CD1c-positive myeloid dendritic cell (primary cell): ENCODE measurements around the gene ATF2.
"Not testable (repeated sequence)": the region's sequence is repeated elsewhere in the genome, so short reads cannot be mapped to it uniquely, and the experiment has no call there.

Source experiments
- DNase-seq: peaks from one replicate; pipeline ENCODE4 v3.0.0-alpha.2; 2016; ENCODE audit errors: extremely low spot score

ATF2 gene

GRCh38 chr2:175097297-175097696, 70.7 kb downstream of the ATF2 start:
- DNase-seq: no peak

GRCh38 chr2:175084117-175084516, 83.9 kb downstream of the ATF2 start:
- DNase-seq: not testable (repeated sequence)

- no peak for DNase-seq
Observed at GRCh38 chr2:175080479-175080878, 87.5 kb downstream of the ATF2 start.

GRCh38 chr2:175076272-175076671, 91.7 kb downstream of the ATF2 start:
- no peak for DNase-seq

- DNase-seq: no peak
Observed at GRCh38 chr2:175074478-175074877, 93.5 kb downstream of the ATF2 start.

- DNase-seq: no peak
Observed at GRCh38 chr2:175068534-175068933, 99.5 kb downstream of the ATF2 start.

GRCh38 chr2:175066411-175066810, 101.6 kb downstream of the ATF2 start:
- no peak for DNase-seq

GRCh38 chr2:175064797-175065196, 103.2 kb downstream of the ATF2 start:
- DNase-seq: no peak

- no peak for DNase-seq
Observed at GRCh38 chr2:175063741-175064140, 104.3 kb downstream of the ATF2 start.

- no peak for DNase-seq
Observed at GRCh38 chr2:175062787-175063585, 105.0 kb downstream of the ATF2 start.

GRCh38 chr2:175057078-175057685, 110.8 kb downstream of the ATF2 start:
- DNase-seq: no peak

- DNase-seq: no peak
Observed at GRCh38 chr2:175055993-175056392, 112.0 kb downstream of the ATF2 start.

- no peak for DNase-seq
Observed at GRCh38 chr2:175054340-175054739, 113.7 kb downstream of the ATF2 start.

GRCh38 chr2:175049661-175050060, 118.3 kb downstream of the ATF2 start:
- DNase-seq: no peak

- no peak for DNase-seq
Observed at GRCh38 chr2:175048275-175048674, 119.7 kb downstream of the ATF2 start.

- DNase-seq: no peak
Observed at GRCh38 chr2:175039490-175039889, 128.5 kb downstream of the ATF2 start.

- DNase-seq: no peak
Observed at GRCh38 chr2:175039031-175039430, 129.0 kb downstream of the ATF2 start.

- DNase-seq: no peak
Observed at GRCh38 chr2:175037941-175038340, 130.1 kb downstream of the ATF2 start.

GRCh38 chr2:175036582-175037018, 131.4 kb downstream of the ATF2 start:
- peak; percentile 53 for DNase-seq

- no peak for DNase-seq
Observed at GRCh38 chr2:175035806-175036205, 132.2 kb downstream of the ATF2 start.

- peak; percentile 74 for DNase-seq
Observed at GRCh38 chr2:175034716-175035115, 133.3 kb downstream of the ATF2 start.

GRCh38 chr2:175030380-175031271, 137.4 kb downstream of the ATF2 start:
- peak; percentile 28 for DNase-seq
